HCT116 (cell line): ENCODE measurements around the gene PRSS56. TPM values are rescaled to one million over a fixed set of nuclear protein-coding genes. Genes with fewer than 3 reads are reported as not detected.

Experiments
- ATAC-seq: fragments of 200-7000 bp; cut with Tn5 transposase; 2 replicates; pipeline ENCODE4 v1.9.1; 2020; ENCODE audit warnings: mild to moderate bottlenecking, moderate library complexity
- Bru-seq: library from RNA; stranded (reverse); fragments of 400-500 nt; gene quantifications from one replicate; lab custom pipeline; 2021; lab: Mats Ljungman, UMichigan
- BruChase-seq, 2 experiments: library from RNA; stranded (reverse); fragments of 400-500 nt; gene quantifications; one replicate each; lab custom pipeline; 2021; lab: Mats Ljungman, UMichigan
- BruUV-seq: library from RNA; stranded (reverse); fragments of 400-500 nt; replicated peaks from 2 replicates; lab custom pipeline; 2021; lab: Mats Ljungman, UMichigan
- CTCF ChIA-PET: fragments of 300-600 bp; sonication (Branson Sonifier 250); formaldehyde crosslinking; loops from one replicate; lab custom pipeline; 2021; ENCODE audit warnings: antibody characterized with exemption; lab: Charles Lee
- POLR2A ChIA-PET: fragments of 300-600, 350-600 bp; sonication (Branson Sonifier 250); formaldehyde crosslinking; loops from one replicate; lab custom pipeline; 2021; ENCODE audit warnings: antibody characterized with exemption; lab: Charles Lee
- RAD21 ChIA-PET, 2 experiments: fragments of 300-600 bp; sonication (Branson Sonifier 250); formaldehyde crosslinking; loops; one replicate each; lab custom pipeline; 2023; ENCODE audit warnings: low total read pairs in 2 of 2; ENCODE audit not compliant: uncharacterized antibody in 2 of 2, unreplicated experiment in 2 of 2, low non-redundant PET in 1 of 2; lab: Charles Lee
- DNase-seq: peaks from one replicate; pipeline ENCODE4 v3.0.0-alpha.2; 2010; ENCODE audit warnings: low read depth, low spot score
- H2AFZ ChIP-seq: fragments of 200-600 bp; shearing (Covaris generic), sonication (generic); 2 replicates; pipeline ENCODE4 v1.6.1; 2017; ENCODE audit warnings: low read depth, mixed run types, mixed read lengths, antibody characterized with exemption, low read length; ENCODE audit not compliant: poor library complexity, severe bottlenecking
- H3K27ac ChIP-seq: 2 replicates; pipeline ENCODE4 v1.5.1; 2012; ENCODE audit warnings: low read depth, low read length
- H3K27me3 ChIP-seq: fragments of 200-600 bp; sonication (generic); 2 replicates; pipeline ENCODE4 v1.6.1; 2016; ENCODE audit warnings: mixed run types, low read length, mixed read lengths; ENCODE audit not compliant: insufficient read depth
- H3K36me3 ChIP-seq, 2 experiments: fragments of 200-500 bp in 1 of 2; fragments of 200-600 bp in 1 of 2; sonication (Bioruptor generic) in 1 of 2; sonication (generic) in 1 of 2; 2 replicates each; pipeline versions ENCODE4 v1.5.1 to v1.6.1; 2014 to 2016; ENCODE audit warnings: low read length in 2 of 2, inconsistent platforms in 1 of 2, mixed read lengths in 1 of 2, mixed run types in 1 of 2; ENCODE audit not compliant: insufficient read depth in 2 of 2, control insufficient read depth in 1 of 2
- H3K4me1 ChIP-seq, 2 experiments: fragments of 200-600 bp in 1 of 2; sonication (generic) in 1 of 2; 2 replicates each; pipeline versions ENCODE4 v1.5.1 to v1.6.1; 2012 to 2017; ENCODE audit warnings: low read length in 2 of 2, inconsistent platforms in 1 of 2, mild to moderate bottlenecking in 1 of 2, mixed read lengths in 1 of 2, mixed run types in 1 of 2, moderate library complexity in 1 of 2; ENCODE audit not compliant: insufficient read depth in 2 of 2, control insufficient read depth in 1 of 2
- H3K4me2 ChIP-seq: fragments of 200-600 bp; sonication (generic); 2 replicates; pipeline ENCODE4 v1.6.1; 2017; ENCODE audit warnings: mixed run types, low read length, mixed read lengths
- H3K4me3 ChIP-seq, 2 experiments: fragments of 200-600 bp in 1 of 2; sonication (generic) in 1 of 2; replicated peaks in 1 of 2; 2 replicates each; pipeline ENCODE4 v1.5.1; 2011 to 2016; ENCODE audit warnings: low read length in 2 of 2, control low read depth in 1 of 2, low read depth in 1 of 2, mild to moderate bottlenecking in 1 of 2, mixed read lengths in 1 of 2, mixed run types in 1 of 2
- H3K79me2 ChIP-seq: fragments of 200-600 bp; sonication (generic); 2 replicates; pipeline ENCODE4 v1.6.1; 2017; ENCODE audit warnings: mild to moderate bottlenecking, mixed run types, low read length, moderate library complexity, mixed read lengths; ENCODE audit not compliant: insufficient read depth
- H3K9ac ChIP-seq: fragments of 200-600 bp; sonication (generic); 2 replicates; pipeline ENCODE4 v1.6.1; 2016; ENCODE audit warnings: low read length, mixed read lengths
- H3K9me2 ChIP-seq: fragments of 200-600 bp; sonication (generic), shearing (Covaris generic); 2 replicates; pipeline ENCODE4 v1.6.1; 2017; ENCODE audit warnings: mixed run types, mild to moderate bottlenecking, moderate library complexity; ENCODE audit not compliant: insufficient read depth
- H3K9me3 ChIP-seq, 2 experiments: fragments of 200-500 bp in 1 of 2; fragments of 200-600 bp in 1 of 2; sonication (Bioruptor generic) in 1 of 2; sonication (generic) in 1 of 2; 2 replicates each; pipeline ENCODE4 v1.6.1; 2014 to 2017; ENCODE audit warnings: low read length in 2 of 2, mixed read lengths in 2 of 2, inconsistent platforms in 1 of 2, low read depth in 1 of 2, mild to moderate bottlenecking in 1 of 2, mixed run types in 1 of 2, moderate library complexity in 1 of 2; ENCODE audit not compliant: control insufficient read depth in 1 of 2, insufficient read depth in 1 of 2
- H4K20me1 ChIP-seq: fragments of 200-600 bp; sonication (generic), shearing (Covaris generic); 2 replicates; pipeline ENCODE4 v1.6.1; 2017; ENCODE audit warnings: mixed run types, mild to moderate bottlenecking, moderate library complexity; ENCODE audit not compliant: insufficient read depth
- ATF3 ChIP-seq: IDR thresholded peaks from 2 replicates; pipeline ENCODE4 v1.6.1; 2012
- CEBPB ChIP-seq: IDR thresholded peaks from 2 replicates; pipeline ENCODE4 v1.6.1; 2012; ENCODE audit warnings: low read depth
- CTCF ChIP-seq, 3 experiments: fragments of 200-600 bp in 1 of 3; sonication (generic) in 1 of 3; IDR thresholded peaks in 2 of 3; conservative IDR thresholded peaks in 1 of 3; 2 replicates each; pipeline ENCODE4 v1.5.1; 2012 to 2017; ENCODE audit warnings: low read depth in 2 of 3, low read length in 2 of 3, antibody characterized with exemption in 1 of 3, borderline replicate concordance in 1 of 3, control low read depth in 1 of 3, mild to moderate bottlenecking in 1 of 3, mixed read lengths in 1 of 3, mixed run types in 1 of 3, moderate library complexity in 1 of 3; ENCODE audit not compliant: insufficient read depth in 1 of 3
- EZH2phosphoT487 ChIP-seq: fragments of 200-600 bp; IDR thresholded peaks from 2 replicates; pipeline ENCODE4 v1.6.1; 2018; ENCODE audit warnings: antibody characterized with exemption, borderline replicate concordance
- RAD21 ChIP-seq: IDR thresholded peaks from 2 replicates; pipeline ENCODE4 v1.6.1; 2012; ENCODE audit warnings: low read depth, mild to moderate bottlenecking
- REST ChIP-seq: IDR thresholded peaks from 2 replicates; pipeline ENCODE4 v1.6.1; 2012; ENCODE audit warnings: low read depth
- SP1 ChIP-seq: IDR thresholded peaks from 2 replicates; pipeline ENCODE4 v1.6.1; 2012; ENCODE audit warnings: low read depth
- SRF ChIP-seq: IDR thresholded peaks from 2 replicates; pipeline ENCODE4 v1.6.1; 2012; ENCODE audit warnings: low read depth
- YY1 ChIP-seq: IDR thresholded peaks from 2 replicates; pipeline ENCODE4 v1.6.1; 2011; ENCODE audit warnings: low read length, low read depth, moderate library complexity, mild to moderate bottlenecking; ENCODE audit not compliant: insufficient replicate concordance; ENCODE audit errors: extremely low read depth
- ZNF274 ChIP-seq: fragments of 200-500 bp; sonication (Bioruptor generic); IDR thresholded peaks from 2 replicates; pipeline ENCODE4 v1.6.1; 2014; ENCODE audit warnings: mild to moderate bottlenecking, low read depth, low read length, inconsistent platforms
- intact Hi-C: fragments of 100-400 bp; cut with micrococcal nuclease; formaldehyde crosslinking; loops from 2 replicates; pipeline ENCODE4 v1.10.0; 2022
- long read RNA-seq: library from polyadenylated mRNA; unstranded; transcript quantifications from one replicate; pipeline ENCODE4 v2.0.0, GENCODE V29; 2021; ENCODE audit not compliant: unreplicated experiment
- polyA plus RNA-seq: library from polyadenylated mRNA; unstranded; fragments of >200 nt; gene quantifications from 2 replicates; pipeline ENCODE4 v1.2.1, GENCODE V29; 2012; ENCODE audit warnings: missing spikeins
- total RNA-seq: library from RNA; stranded (reverse); gene quantifications from one replicate; pipeline ENCODE4 v1.2.1, GENCODE V29; 2021; ENCODE audit not compliant: unreplicated experiment

PRSS56 gene
- total RNA-seq: not detected
- polyA plus RNA-seq: 0.07 TPM in 2 replicates
- percentile 10 among the genes with signal in this experiment for Bru-seq, nascent RNA
- not detected for BruChase-seq, experiment 1, labeled RNA remaining after a 6-hour chase
- not detected for BruChase-seq, experiment 2, labeled RNA remaining after a 2-hour chase
- long read RNA-seq: 0 reads

- H3K27me3 ChIP-seq: no peaks in the 10 kb centered on the region
- no peak within 1 kb of the TSS for H3K27ac ChIP-seq
- CTCF ChIA-PET: interaction anchor here (1.0 kb wide), 1 partner anchor 73 kb away, joined by 3 read pairs; no protein-coding TSS in a partner anchor
- H3K4me1 ChIP-seq: peaks cover 0 to 6% of the 10 kb centered on the region in 2 experiments; a peak in 1 of 4 replicates
- POLR2A ChIA-PET: no interaction called here
- ATAC-seq (no peak), DNase-seq (no peak)
- no peaks in the 10 kb centered on the region for H4K20me1 ChIP-seq
- no peak for TF ChIP-seq EZH2phosphoT487
- TF ChIP-seq SRF: no peak
- TF ChIP-seq REST: no peak
- TF ChIP-seq CEBPB: no peak
- TF ChIP-seq ATF3: no peak
- TF ChIP-seq SP1: no peak
- no peak for TF ChIP-seq ZNF274
- TF ChIP-seq RAD21: no peak
- no peak for TF ChIP-seq CTCF (IDR thresholded peaks at IDR 0.05 in 2 of 3, conservative IDR thresholded peaks at IDR 0.05 in 1 of 3; ENCODE audit: borderline replicate concordance in 1 of 3, insufficient read depth in 1 of 3, low read depth in 2 of 3, low read length in 2 of 3)
- no peak for TF ChIP-seq YY1
- H2AFZ ChIP-seq: no peak within 1 kb of the TSS
- RAD21 ChIA-PET: interaction anchor here in 1 of 2 experiments (1.1 kb wide), 1 partner anchor 73 kb away, joined by 3 read pairs; no protein-coding TSS in a partner anchor
- no peaks in the 10 kb centered on the region for H3K36me3 ChIP-seq
- no peak within 1 kb of the TSS for H3K4me2 ChIP-seq
- intact Hi-C loops: loop anchor here (10.0 kb wide), 1 partner anchor 175 kb away; no protein-coding TSS in a partner anchor
- no peaks in the 10 kb centered on the region for H3K79me2 ChIP-seq
- no TSS peak for BruUV-seq
- H3K9ac ChIP-seq: no peak within 1 kb of the TSS
- H3K9me2 ChIP-seq: no peaks in the 10 kb centered on the region
- H3K4me3 ChIP-seq: no peak within 1 kb of the TSS
- H3K9me3 ChIP-seq: no peaks in the 10 kb centered on the region
Observed at GRCh38 chr2:232519581-232520438, at the start of gene PRSS56. Gene PRSS56, plus strand, starts transcription at chr2:232520388. Its CDS starts 211 bp downstream, at chr2:232520599.
